GM23248 (cell line): ENCODE measurements around the gene ADSS1. TPM values are rescaled to one million over a fixed set of nuclear protein-coding genes. Genes with fewer than 3 reads are reported as not detected.
"Not testable (repeated sequence)": the region's sequence is repeated elsewhere in the genome, so short reads cannot be mapped to it uniquely, and the experiment has no call there.

Experiments used
- DNase-seq: peaks from one replicate; pipeline ENCODE4 v3.0.0-alpha.2; 2015
- H2AFZ ChIP-seq: fragments of 200-600 bp; sonication (generic); 2 replicates; pipeline ENCODE4 v1.6.1; 2016; ENCODE audit warnings: antibody characterized with exemption
- H3F3A ChIP-seq: fragments of 200-600 bp; sonication (generic); 2 replicates; pipeline ENCODE4 v1.6.1; 2016; ENCODE audit warnings: mild to moderate bottlenecking, antibody characterized with exemption, mixed run types; ENCODE audit not compliant: insufficient read depth
- H3K27ac ChIP-seq: fragments of 200-600 bp; sonication (generic); 2 replicates; pipeline ENCODE4 v1.5.1; 2016; ENCODE audit warnings: mild to moderate bottlenecking
- H3K27me3 ChIP-seq: fragments of 200-600 bp; sonication (generic); replicated peaks from 2 replicates; pipeline ENCODE4 v1.6.1; 2016; ENCODE audit warnings: mild to moderate bottlenecking; ENCODE audit not compliant: insufficient read depth
- H3K36me3 ChIP-seq: fragments of 200-600 bp; sonication (generic); 2 replicates; pipeline ENCODE4 v1.6.1; 2016; ENCODE audit warnings: low read depth, mild to moderate bottlenecking
- H3K4me1 ChIP-seq: fragments of 200-600 bp; sonication (generic); 2 replicates; pipeline ENCODE4 v1.6.1; 2016; ENCODE audit warnings: mild to moderate bottlenecking; ENCODE audit not compliant: insufficient read depth
- H3K4me2 ChIP-seq: fragments of 200-600 bp; sonication (generic); one replicate; pipeline ENCODE4 v1.6.1; 2016; ENCODE audit warnings: mild to moderate bottlenecking; ENCODE audit not compliant: unreplicated experiment
- H3K4me3 ChIP-seq: fragments of 200-600 bp; sonication (generic); 2 replicates; pipeline ENCODE4 v1.5.1; 2016; ENCODE audit warnings: mild to moderate bottlenecking
- H3K79me2 ChIP-seq: fragments of 200-600 bp; sonication (generic); 2 replicates; pipeline ENCODE4 v1.6.1; 2016; ENCODE audit warnings: mild to moderate bottlenecking; ENCODE audit not compliant: insufficient read depth
- H3K9ac ChIP-seq: fragments of 200-600 bp; sonication (generic); 2 replicates; pipeline ENCODE4 v1.6.1; 2016; ENCODE audit warnings: mild to moderate bottlenecking
- H3K9me2 ChIP-seq: fragments of 200-600 bp; sonication (generic); 2 replicates; pipeline ENCODE4 v1.6.1; 2016; ENCODE audit warnings: mixed run types, mild to moderate bottlenecking, moderate library complexity; ENCODE audit not compliant: insufficient read depth
- H3K9me3 ChIP-seq: fragments of 200-600 bp; sonication (generic); one replicate; pipeline ENCODE4 v1.6.1; 2017; ENCODE audit warnings: low read depth
- H4K20me1 ChIP-seq: fragments of 200-600 bp; sonication (generic); 2 replicates; pipeline ENCODE4 v1.6.0; 2016; ENCODE audit not compliant: insufficient read depth
- EZH2 ChIP-seq: fragments of 200-600 bp; sonication (generic); IDR thresholded peaks from 2 replicates; pipeline ENCODE4 v1.6.1; 2018; ENCODE audit warnings: antibody characterized with exemption, mild to moderate bottlenecking; ENCODE audit not compliant: insufficient read depth, poor library complexity, severe bottlenecking
- EZH2phosphoT487 ChIP-seq: fragments of 200-600 bp; sonication (generic); IDR thresholded peaks from 2 replicates; pipeline ENCODE4 v1.6.1; 2018; ENCODE audit warnings: antibody characterized with exemption, moderate library complexity, mild to moderate bottlenecking, low read depth; ENCODE audit not compliant: insufficient read depth
- WGBS, 2 experiments: methylation state at CpG; one replicate each; pipeline ENCODE4 v1.1.6; 2015 to 2017; ENCODE audit warnings: low lambda C conversion rate in 2 of 2, low coverage in 1 of 2; ENCODE audit errors: missing lambda C conversion rate in 2 of 2; 5-methylcytosine and 5-hydroxymethylcytosine counted together
- in situ Hi-C: fragments of 300-500 bp; cut with MboI; formaldehyde crosslinking; loops from 2 replicates; pipeline ENCODE4 v1.15.0; 2020
- polyA plus RNA-seq: library from polyadenylated mRNA; unstranded; fragments of >200 nt; fragmentation: Nextera tagmentation; extraction: Ambion mirVana; gene quantifications from 2 replicates; pipeline ENCODE4 v1.2.1, GENCODE V29; 2016
- total RNA-seq: library from RNA; depleted of rRNA; stranded (reverse); fragments of >200 nt; shearing (Covaris generic); gene quantifications from 2 replicates; pipeline ENCODE4 v1.2.3, GENCODE V29; 2014

ADSS1 gene
- total and polyA plus RNA-seq, 2 experiments from 2014 or later: 3.7 to 7.1 TPM

- H3K9ac ChIP-seq: no peak overlapping the region
- H3K27ac ChIP-seq: no peak overlapping the region
- TF ChIP-seq EZH2phosphoT487 (no peak), EZH2 (no peak)
- H3K9me2 ChIP-seq: no peaks in the 10 kb centered on the region
- no peak overlapping the region for H3K4me2 ChIP-seq
- no peaks in the 10 kb centered on the region for H3K27me3 ChIP-seq
- H3K36me3 ChIP-seq: no peaks in the 10 kb centered on the region
- H3K4me3 ChIP-seq: no peak overlapping the region
- in situ Hi-C loops: no loop called here
- H2AFZ ChIP-seq: no peak overlapping the region
- no peak for DNase-seq
- no peaks in the 10 kb centered on the region for H4K20me1 ChIP-seq
- peaks cover 45% of the 10 kb centered on the region for H3K4me1 ChIP-seq
- WGBS, 2 experiments: 92 to 93% methylated on average over 9 of the region's 9 CpGs
- peaks cover 34% of the 10 kb centered on the region for H3F3A ChIP-seq
- H3K79me2 ChIP-seq: no peaks in the 10 kb centered on the region
- no peaks in the 10 kb centered on the region for H3K9me3 ChIP-seq
These were observed 23.8 kb downstream of the ADSS1 start for GRCh38 chr14:104747876-104748275.

DNA sequence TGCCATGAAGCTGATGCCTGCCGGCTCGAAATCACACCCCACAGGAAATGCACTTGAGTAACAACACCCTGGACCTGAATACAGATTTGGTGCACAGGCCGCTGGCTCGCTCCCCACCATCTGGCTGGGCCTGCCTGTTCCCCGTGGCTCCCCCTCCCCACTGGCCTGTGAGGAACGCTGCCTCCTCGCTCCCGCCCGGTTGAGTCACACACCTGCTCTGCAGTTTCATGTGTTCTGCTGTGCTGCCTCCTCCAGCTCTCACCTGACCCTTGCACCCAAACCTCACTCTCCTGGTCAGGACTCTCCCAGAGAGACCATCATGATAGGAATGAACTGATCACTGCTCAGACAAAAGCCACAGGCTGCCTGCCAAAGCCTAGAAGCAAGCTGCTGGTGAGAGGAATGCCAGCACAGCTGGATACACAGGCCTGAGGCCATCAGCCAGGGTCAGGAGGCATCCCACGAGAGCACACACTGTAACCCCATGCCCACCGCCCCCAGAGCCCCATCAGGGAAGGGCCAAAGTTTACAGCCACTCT lies 25.2 kb downstream of the ADSS1 start:
- H3K9me3 ChIP-seq: no peaks in the 10 kb centered on the region
- TF ChIP-seq EZH2: no peak
- TF ChIP-seq EZH2phosphoT487: no peak
- H4K20me1 ChIP-seq: no peaks in the 10 kb centered on the region
- 0 out of 2 replicates have a peak overlapping the region, but pooled peaks have one; percentile 8 for H3K4me3 ChIP-seq
- no peak overlapping the region; the same call in 1 of the 2 replicates for H2AFZ ChIP-seq
- H3K27me3 ChIP-seq: no peaks in the 10 kb centered on the region
- 5 to 11% methylated on average over 9 to 11 of the region's 11 CpGs for WGBS, 2 experiments
- H3K9ac ChIP-seq: peak overlapping the region; percentile 58
- peaks cover 13% of the 10 kb centered on the region for H3K79me2 ChIP-seq
- H3K36me3 ChIP-seq: no peaks in the 10 kb centered on the region
- H3K27ac ChIP-seq: peak overlapping the region; percentile 79
- in situ Hi-C loops: no loop called here
- H3K4me2 ChIP-seq: peak overlapping the region; percentile 67
- peaks cover 34% of the 10 kb centered on the region for H3F3A ChIP-seq
- H3K9me2 ChIP-seq: no peaks in the 10 kb centered on the region
- peaks cover 38% of the 10 kb centered on the region for H3K4me1 ChIP-seq
- DNase-seq: peak; percentile 82

- in situ Hi-C loops: no loop called here
- H2AFZ ChIP-seq: peak overlapping the region; percentile 55
These were observed 26.2 kb downstream of the ADSS1 start for GRCh38 chr14:104750056-104750752.

DNA sequence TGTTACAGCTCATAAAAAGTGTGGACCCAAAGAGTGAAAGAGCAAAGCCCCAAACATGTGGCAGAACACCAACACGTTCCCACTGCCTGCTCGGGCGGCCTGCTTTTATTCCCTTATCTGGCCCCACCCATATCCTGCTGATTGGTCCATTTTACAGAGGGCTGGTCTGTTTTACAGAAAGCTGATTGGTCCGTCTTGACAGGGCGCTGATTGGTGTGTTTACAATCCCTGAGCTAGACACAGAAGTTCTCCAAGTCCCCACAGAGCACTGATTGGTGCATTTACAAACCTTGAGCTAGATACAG lies 26.7 kb downstream of the ADSS1 start:
- H3K4me3 ChIP-seq, H3K36me3 ChIP-seq, H3K27me3 ChIP-seq, H3K9ac ChIP-seq, H2AFZ ChIP-seq, H3K9me3 ChIP-seq, H4K20me1 ChIP-seq, in situ Hi-C loops, DNase-seq, H3K9me2 ChIP-seq: not testable (repeated sequence)
- 99 to 100% methylated on average over 5 of the region's 5 CpGs for WGBS, 2 experiments
- H3K79me2 ChIP-seq: peaks cover 28% of the 10 kb centered on the region
- H3K4me1 ChIP-seq: peaks cover 38% of the 10 kb centered on the region
- H3K4me2 ChIP-seq: peak overlapping the region; percentile 67
- H3F3A ChIP-seq: peaks cover 34% of the 10 kb centered on the region
- peak overlapping the region; percentile 79 for H3K27ac ChIP-seq

More at GRCh38 chr14:104750056-104750752, 26.2 kb downstream of the ADSS1 start:
- peaks cover 23% of the 10 kb centered on the region for H3K79me2 ChIP-seq
- WGBS, 2 experiments: 66 to 68% methylated on average over 12 of the region's 12 CpGs
- no peaks in the 10 kb centered on the region for H3K27me3 ChIP-seq
- H3F3A ChIP-seq: peaks cover 34% of the 10 kb centered on the region
- no peak for TF ChIP-seq EZH2
- TF ChIP-seq EZH2phosphoT487: no peak
- 0 out of 2 replicates have a peak overlapping the region, but pooled peaks have one; percentile 8 for H3K4me3 ChIP-seq
- H3K4me2 ChIP-seq: peak overlapping the region; percentile 67
- peaks cover 38% of the 10 kb centered on the region for H3K4me1 ChIP-seq
- DNase-seq: peak; percentile 81
- H3K36me3 ChIP-seq: no peaks in the 10 kb centered on the region
- no peaks in the 10 kb centered on the region for H3K9me3 ChIP-seq
- peak overlapping the region; percentile 79 for H3K27ac ChIP-seq
- H4K20me1 ChIP-seq: no peaks in the 10 kb centered on the region
- H3K9me2 ChIP-seq: no peaks in the 10 kb centered on the region
- peak overlapping the region; percentile 58 for H3K9ac ChIP-seq
